Measurements from ENCODE around the gene DNASE2B.

Gene DNASE2B

DNA sequence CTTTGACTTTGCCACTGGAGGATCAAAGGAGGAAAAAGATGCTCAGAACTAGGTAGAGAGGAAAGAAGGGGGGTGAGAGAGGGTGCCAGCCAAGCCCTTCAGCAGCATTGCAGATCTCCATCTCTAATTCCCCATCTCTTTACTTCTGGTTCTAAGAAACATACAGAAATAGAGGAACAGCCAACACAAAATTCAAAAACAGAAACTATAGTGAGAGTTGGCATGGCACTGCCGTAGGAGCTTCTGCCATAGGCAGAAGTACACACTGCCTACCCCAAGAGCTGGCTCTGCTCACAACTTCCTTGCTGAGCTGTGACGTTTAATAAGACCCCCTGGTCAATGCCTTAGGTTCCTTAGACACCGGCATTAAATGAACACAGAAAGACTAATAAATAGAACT, 54.2 kb downstream of the DNASE2B start:
- Histone ChIP-seq H3K27me3 (ENCODE audit: control insufficient read depth, insufficient read depth, low read length) (no peaks in the 10 kb centered on the region), H3K4me1 (ENCODE audit: control insufficient read depth, insufficient read depth, low read length) (no peaks in the 10 kb centered on the region), H3K36me3 (ENCODE audit: control insufficient read depth, insufficient read depth, low read length) (no peaks in the 10 kb centered on the region), H3K4me3 (ENCODE audit: low read length) (no peak overlapping the region), H3K9ac (ENCODE audit: low read length) (no peak overlapping the region), H3K27ac (ENCODE audit: low read depth, low read length) (no peak overlapping the region)

DNA sequence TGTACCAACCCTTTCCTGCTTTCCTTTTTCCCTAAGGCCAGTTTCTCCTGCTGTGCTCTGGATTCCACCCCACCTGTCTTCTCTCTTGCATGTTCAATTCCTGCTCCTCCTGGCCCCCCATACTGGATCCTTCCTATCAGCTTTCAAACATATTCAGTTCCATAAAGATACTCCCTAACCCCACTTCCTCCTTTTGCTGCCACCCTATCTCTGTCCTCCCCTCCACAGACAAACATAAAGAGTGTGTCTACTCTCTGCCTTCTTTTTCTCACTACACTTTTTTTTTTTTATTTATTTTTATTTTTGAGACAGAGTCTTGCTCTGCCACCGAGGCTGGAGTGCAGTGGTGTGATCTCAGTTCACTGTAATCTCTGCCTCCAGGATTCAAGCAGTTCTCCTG, 63.8 kb downstream of the DNASE2B start:
- Histone ChIP-seq H3K4me3 (ENCODE audit: low read length) (no peak overlapping the region), H3K9ac (ENCODE audit: low read length) (no peak overlapping the region), H3K27ac (ENCODE audit: low read depth, low read length) (no peak overlapping the region), H3K27me3 (ENCODE audit: control insufficient read depth, insufficient read depth, low read length) (no peaks in the 10 kb centered on the region), H3K36me3 (ENCODE audit: control insufficient read depth, insufficient read depth, low read length) (no peaks in the 10 kb centered on the region), H3K4me1 (ENCODE audit: control insufficient read depth, insufficient read depth, low read length) (no peaks in the 10 kb centered on the region)
